HG03521 (cell line): ENCODE results near the gene FKBP11.
A peak's percentile ranks its signal among the peaks of the same experiment; 100 is the strongest.
"Not testable (repeated sequence)": the region's sequence is repeated elsewhere in the genome, so short reads cannot be mapped to it uniquely, and the experiment has no call there.

ENCODE experiments used
- ATAC-seq: cut with Tn5 transposase; IDR thresholded peaks from one replicate; pipeline ENCODE4 v1.9.1; 2021; ENCODE audit warnings: mild to moderate bottlenecking, moderate library complexity; ENCODE audit not compliant: unreplicated experiment

The FKBP11 gene

GRCh38 chr12:48917857-48918537 lies 7.3 kb downstream of the FKBP11 start:
- no peak for ATAC-seq

GRCh38 chr12:48910196-48910595 lies 15.1 kb downstream of the FKBP11 start:
- no peak for ATAC-seq

- not testable (repeated sequence) for ATAC-seq
These were observed 15.6 kb downstream of the FKBP11 start for GRCh38 chr12:48909698-48910097.

- no peak for ATAC-seq
These were observed 18.0 kb downstream of the FKBP11 start for GRCh38 chr12:48907245-48907644.

- ATAC-seq, result peak; percentile 80
These were observed 21.3 kb downstream of the FKBP11 start for GRCh38 chr12:48903982-48904411.

GRCh38 chr12:48903363-48903981 lies 21.8 kb downstream of the FKBP11 start:
- no peak for ATAC-seq

- no peak for ATAC-seq
These were observed 24.0 kb downstream of the FKBP11 start for GRCh38 chr12:48901278-48901677.

- no peak for ATAC-seq
These were observed 25.6 kb downstream of the FKBP11 start for GRCh38 chr12:48899651-48900050.

- no peak for ATAC-seq
These were observed 31.0 kb downstream of the FKBP11 start for GRCh38 chr12:48894271-48894670.

- ATAC-seq, result no peak
These were observed 34.5 kb downstream of the FKBP11 start for GRCh38 chr12:48890657-48891418.

- no peak for ATAC-seq
These were observed 35.6 kb downstream of the FKBP11 start for GRCh38 chr12:48889679-48890078.

- ATAC-seq, result no peak
These were observed 41.8 kb downstream of the FKBP11 start for GRCh38 chr12:48883305-48884161.

- ATAC-seq, result no peak
These were observed 42.4 kb downstream of the FKBP11 start for GRCh38 chr12:48882972-48883304.

- no peak for ATAC-seq
These were observed 43.0 kb downstream of the FKBP11 start for GRCh38 chr12:48882315-48882687.

- ATAC-seq, result no peak
These were observed 43.5 kb downstream of the FKBP11 start for GRCh38 chr12:48881686-48882314.

- no peak for ATAC-seq
These were observed 44.6 kb downstream of the FKBP11 start for GRCh38 chr12:48880647-48881046.

GRCh38 chr12:48878548-48878947 lies 46.7 kb downstream of the FKBP11 start:
- no peak for ATAC-seq

- no peak for ATAC-seq
These were observed 49.3 kb downstream of the FKBP11 start for GRCh38 chr12:48875944-48876515.

- ATAC-seq, result not testable (repeated sequence)
These were observed 51.8 kb downstream of the FKBP11 start for GRCh38 chr12:48873534-48873933.

- no peak for ATAC-seq
These were observed 52.2 kb downstream of the FKBP11 start for GRCh38 chr12:48873096-48873495.
